GM13976 (cell line): ENCODE results near the gene SNAPC5.

Experiments used
- DNase-seq: peaks from one replicate; pipeline ENCODE4 v3.0.0; 2012; ENCODE audit warnings: low spot score
- CTCF ChIP-seq: IDR thresholded peaks from 2 replicates; pipeline ENCODE4 v1.5.1; 2012; ENCODE audit warnings: borderline replicate concordance, mild to moderate bottlenecking; ENCODE audit not compliant: insufficient read depth; ENCODE audit errors: extremely low read depth, missing control alignments, control extremely low read depth
- in situ Hi-C: fragments of 300-500 bp; cut with MboI; formaldehyde crosslinking; loops from one replicate; pipeline ENCODE4 v1.12.0; 2022; ENCODE audit warnings: low sequenced_read_pairs, mixed read lengths, inconsistent platforms; ENCODE audit not compliant: unreplicated experiment

The SNAPC5 gene

GRCh38 chr15:66491846-66492245 lies 5.7 kb downstream of the SNAPC5 start:
- no peak for TF ChIP-seq CTCF
- in situ Hi-C loops, result loop anchor here (10.0 kb wide), 1 partner anchor 107 kb away; the partner anchor contains the start of gene MAP2K1
- no peak for DNase-seq

- no peak for TF ChIP-seq CTCF
- DNase-seq, result no peak
- in situ Hi-C loops, result no loop called here
These were observed 8.3 kb downstream of the SNAPC5 start for GRCh38 chr15:66489179-66489791.

GRCh38 chr15:66488525-66488924 lies 9.0 kb downstream of the SNAPC5 start:
- in situ Hi-C loops, result no loop called here
- TF ChIP-seq CTCF, result no peak
- no peak for DNase-seq

- no peak for DNase-seq
- TF ChIP-seq CTCF, result no peak
- in situ Hi-C loops, result no loop called here
These were observed 10.7 kb downstream of the SNAPC5 start for GRCh38 chr15:66486887-66487286.

GRCh38 chr15:66484539-66485112 lies 12.9 kb downstream of the SNAPC5 start:
- no peak for TF ChIP-seq CTCF
- DNase-seq, result no peak
- in situ Hi-C loops, result no loop called here

- TF ChIP-seq CTCF, result no peak
- DNase-seq, result no peak
- in situ Hi-C loops, result no loop called here
These were observed 14.4 kb downstream of the SNAPC5 start for GRCh38 chr15:66483131-66483566.
